ENCODE measurements around the gene SMCP. TPM values are rescaled to one million over a fixed set of nuclear protein-coding genes. Genes with fewer than 3 reads are reported as not detected.

Gene SMCP
- total RNA-seq, 4 donors from 2014 or later = not detected

- intact Hi-C loops (cut with DNase I) = no loop called here
- 70% methylated on average over 4 of the region's 8 CpGs for WGBS
- H3K4me3 ChIP-seq = no peak overlapping the region
- no peaks in the 10 kb centered on the region for H3K36me3 ChIP-seq
- H3K9me3 ChIP-seq = no peaks in the 10 kb centered on the region
- peaks cover 0 to 39% (median 37%) of the 10 kb centered on the region in 4 donors for H3K4me1 ChIP-seq
- no peak for DNase-seq (ENCODE audit: extremely low spot score)
- TF ChIP-seq POLR2AphosphoS5 (IDR thresholded peaks at IDR 0.05) (no peak), EP300 (IDR thresholded peaks at IDR 0.05) (no peak), CTCF (IDR thresholded peaks at IDR 0.05) (no peak), POLR2A (IDR thresholded peaks at IDR 0.05; ENCODE audit: low read depth) (no peak)
- H3K27ac ChIP-seq (replicated peaks in 1 of 4) = peak overlapping the region in 3 of 4 donors; percentile 35 to 64 (median 51)
- no peaks in the 10 kb centered on the region for H3K27me3 ChIP-seq
Observed at GRCh38 chr1:152886758-152887409, 8.8 kb downstream of the SMCP start.

DNA sequence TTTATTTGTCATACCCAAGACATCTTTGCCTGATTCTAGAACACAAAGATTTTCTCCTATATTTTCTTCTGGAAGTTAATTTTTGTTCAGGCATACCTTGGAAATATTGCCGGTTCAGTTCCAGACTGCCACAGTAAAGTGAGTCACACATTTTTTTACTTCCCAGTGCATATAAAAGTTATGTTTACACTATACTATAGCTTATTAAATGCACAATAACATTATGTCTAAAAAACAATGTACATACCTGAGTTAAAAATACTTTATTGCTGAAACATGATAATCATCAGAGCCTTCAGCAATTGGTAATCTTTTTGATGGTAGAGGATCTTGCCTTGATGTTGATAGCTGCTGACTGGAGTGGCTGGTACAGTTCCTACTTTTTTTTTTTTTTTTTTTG, 10.0 kb downstream of the SMCP start:
- Histone ChIP-seq H3K9me3 (no peaks in the 10 kb centered on the region), H3K27ac (replicated peaks in 1 of 4) (no peak overlapping the region), H3K4me1 (peaks cover 0 to 39% (median 37%) of the 10 kb centered on the region in 4 donors), H3K36me3 (no peaks in the 10 kb centered on the region), H3K27me3 (no peaks in the 10 kb centered on the region), H3K4me3 (no peak overlapping the region)
- DNase-seq (ENCODE audit: extremely low spot score) = no peak
- no peak for TF ChIP-seq EP300 (IDR thresholded peaks at IDR 0.05)
- no peak for TF ChIP-seq POLR2A (IDR thresholded peaks at IDR 0.05; ENCODE audit: low read depth)
- no peak for TF ChIP-seq CTCF (IDR thresholded peaks at IDR 0.05)
- no peak for TF ChIP-seq POLR2AphosphoS5 (IDR thresholded peaks at IDR 0.05)
- intact Hi-C loops (cut with DNase I) = no loop called here
- WGBS = 100% methylated on average over 1 of the region's 1 CpG

- no peak overlapping the region for H3K27ac ChIP-seq (replicated peaks in 1 of 4)
- DNase-seq (ENCODE audit: extremely low spot score) = peak; percentile 55
- no peak overlapping the region for H3K4me3 ChIP-seq
- H3K27me3 ChIP-seq = no peaks in the 10 kb centered on the region
- no peaks in the 10 kb centered on the region for H3K36me3 ChIP-seq
- TF ChIP-seq CTCF (IDR thresholded peaks at IDR 0.05) (no peak), POLR2AphosphoS5 (IDR thresholded peaks at IDR 0.05) (no peak), EP300 (IDR thresholded peaks at IDR 0.05) (no peak), POLR2A (IDR thresholded peaks at IDR 0.05; ENCODE audit: low read depth) (no peak)
- intact Hi-C loops (cut with DNase I) = no loop called here
- no peaks in the 10 kb centered on the region for H3K9me3 ChIP-seq
- 83% methylated on average over 4 of the region's 4 CpGs for WGBS
- H3K4me1 ChIP-seq = peaks cover 0 to 13% (median 4%) of the 10 kb centered on the region in 4 donors
Observed at GRCh38 chr1:152899027-152899426, 20.9 kb downstream of the SMCP start.

DNA sequence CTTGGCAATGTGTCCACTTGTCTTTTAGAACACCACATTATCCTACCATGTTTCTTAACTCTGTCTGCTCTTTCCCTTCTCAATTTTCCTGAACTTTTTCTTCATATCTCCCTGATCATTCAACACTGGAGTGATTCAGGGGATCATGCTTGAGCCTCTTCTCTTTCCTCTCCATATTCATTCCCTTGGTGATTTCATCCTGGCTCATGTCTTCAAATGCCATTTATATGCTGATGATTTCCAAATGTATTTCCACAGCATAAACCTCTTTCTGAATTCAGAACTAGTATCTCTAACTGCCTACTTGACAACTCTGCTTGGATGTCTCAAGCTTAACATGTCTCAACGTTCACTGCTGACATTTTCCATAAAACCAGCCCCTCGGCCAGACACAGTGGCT, 21.8 kb downstream of the SMCP start:
- TF ChIP-seq CTCF (IDR thresholded peaks at IDR 0.05) = no peak
- DNase-seq (ENCODE audit: extremely low spot score) = no peak
- H3K4me1 ChIP-seq = peaks cover 0 to 12% (median 3%) of the 10 kb centered on the region in 4 donors
- H3K27me3 ChIP-seq = no peaks in the 10 kb centered on the region
- intact Hi-C loops (cut with DNase I) = no loop called here
- no peak overlapping the region for H3K4me3 ChIP-seq
- 73% methylated on average over 2 of the region's 2 CpGs for WGBS
- no peak overlapping the region for H3K27ac ChIP-seq (replicated peaks in 1 of 4)
- no peaks in the 10 kb centered on the region for H3K9me3 ChIP-seq
- no peaks in the 10 kb centered on the region for H3K36me3 ChIP-seq

DNA sequence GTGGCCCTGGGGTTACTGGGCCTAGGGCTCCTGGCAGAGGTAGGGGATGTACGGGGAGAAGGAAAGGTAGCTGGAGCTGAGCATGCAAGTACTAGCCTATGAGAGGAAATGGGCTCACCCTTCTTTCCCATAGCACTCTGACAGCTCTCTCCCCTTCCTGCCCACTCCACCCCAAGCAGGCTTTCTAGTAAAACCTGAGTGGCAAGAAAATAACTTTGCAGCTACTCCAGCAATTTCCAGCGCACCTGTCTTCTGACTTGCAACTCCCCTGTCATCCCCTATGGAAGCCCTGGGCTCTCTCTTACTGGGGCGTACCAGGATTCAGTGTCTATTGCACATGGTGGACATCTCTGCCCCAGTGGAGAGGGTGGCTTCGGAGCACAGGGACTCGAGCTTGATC, 23.5 kb downstream of the SMCP start:
- no peaks in the 10 kb centered on the region for H3K36me3 ChIP-seq
- H3K9me3 ChIP-seq = no peaks in the 10 kb centered on the region
- peaks cover 0 to 7% (median 0%) of the 10 kb centered on the region in 4 donors for H3K4me1 ChIP-seq
- intact Hi-C loops (cut with DNase I) = no loop called here
- no peak overlapping the region for H3K27ac ChIP-seq (replicated peaks in 1 of 4)
- TF ChIP-seq POLR2A (IDR thresholded peaks at IDR 0.05; ENCODE audit: low read depth) (no peak), EP300 (IDR thresholded peaks at IDR 0.05) (no peak), CTCF (IDR thresholded peaks at IDR 0.05) (no peak), POLR2AphosphoS5 (IDR thresholded peaks at IDR 0.05) (no peak)
- no peak overlapping the region for H3K4me3 ChIP-seq
- 76% methylated on average over 5 of the region's 5 CpGs for WGBS
- no peaks in the 10 kb centered on the region for H3K27me3 ChIP-seq
- peak; percentile 84 for DNase-seq (ENCODE audit: extremely low spot score)

Data from esophagus muscularis mucosa (tissue), 4 donors.